K562 (cell line): Measurements from ENCODE around the gene DAZAP1. TPM values are rescaled to one million over a fixed set of nuclear protein-coding genes. Genes with fewer than 3 reads are reported as not detected.
A peak's percentile ranks its signal among the peaks of the same experiment; 100 is the strongest.

Source experiments
- ADNP ChIP-seq: fragments of 200-800 bp; sonication (Bioruptor generic); IDR thresholded peaks from 2 replicates; pipeline ENCODE4 v1.6.1; 2016; ENCODE audit warnings: missing genetic modification characterization, missing compliant biosample characterization
- BHLHE40 ChIP-seq: IDR thresholded peaks from 2 replicates; pipeline ENCODE4 v1.6.1; 2011; ENCODE audit warnings: low read length, improper control_type of control experiment
- CEBPB ChIP-seq: fragments of 450-650 bp; IDR thresholded peaks from 2 replicates; pipeline ENCODE4 v1.6.1; 2016; ENCODE audit warnings: missing genetic modification characterization, missing compliant biosample characterization
- CHCHD3 ChIP-seq: fragments of 250-450 bp; sonication (Bioruptor Pico); IDR thresholded peaks from 2 replicates; pipeline ENCODE4 v2.1.2; 2022; ENCODE audit warnings: mild to moderate bottlenecking
- COPS2 ChIP-seq: fragments of 450-650 bp; conservative IDR thresholded peaks from 2 replicates; pipeline ENCODE4 v1.6.1; 2016; ENCODE audit warnings: mild to moderate bottlenecking, moderate library complexity
- ERF ChIP-seq: fragments of 450-650 bp; formaldehyde crosslinking; IDR thresholded peaks from 2 replicates; pipeline ENCODE4 v1.4.0; 2020; ENCODE audit warnings: mild to moderate bottlenecking, mixed read lengths
- HMG20A ChIP-seq: fragments of 450-650 bp; formaldehyde crosslinking; conservative IDR thresholded peaks from 2 replicates; pipeline ENCODE4 v1.4.0; 2020; ENCODE audit warnings: mild to moderate bottlenecking, mixed read lengths
- ILK ChIP-seq: fragments of 450-650 bp; IDR thresholded peaks from 2 replicates; pipeline ENCODE4 v1.6.1; 2016; ENCODE audit warnings: missing genetic modification characterization, low read depth, mild to moderate bottlenecking, missing compliant biosample characterization, moderate library complexity, borderline replicate concordance
- JUN ChIP-seq, 2 experiments: sonication (generic) in 1 of 2; formaldehyde crosslinking in 1 of 2; IDR thresholded peaks; 2 replicates each; pipeline versions ENCODE4 v1.6.1 to v1.8.0; 2012 to 2022; ENCODE audit warnings: borderline replicate concordance in 2 of 2, mild to moderate bottlenecking in 2 of 2, improper control_type of control experiment in 1 of 2, low read depth in 1 of 2, low read length in 1 of 2, missing genetic modification reagents in 1 of 2
- KAT7 ChIP-seq: sonication (generic); formaldehyde crosslinking; IDR thresholded peaks from 2 replicates; pipeline ENCODE4 v1.8.0; 2022; ENCODE audit warnings: missing genetic modification reagents, mild to moderate bottlenecking, borderline replicate concordance
- MTA3 ChIP-seq: fragments of 450-650 bp; formaldehyde crosslinking; IDR thresholded peaks from 2 replicates; pipeline ENCODE4 v1.6.1; 2017; ENCODE audit warnings: mild to moderate bottlenecking, borderline replicate concordance
- NELFE ChIP-seq: IDR thresholded peaks from 2 replicates; pipeline ENCODE4 v1.6.1; 2011; ENCODE audit warnings: mild to moderate bottlenecking; ENCODE audit not compliant: insufficient read depth, insufficient read length
- NFE2L1 ChIP-seq: fragments of 450-650 bp; IDR thresholded peaks from 2 replicates; pipeline ENCODE4 v1.6.1; 2016; ENCODE audit warnings: missing genetic modification characterization, low read depth, mild to moderate bottlenecking, missing compliant biosample characterization, moderate library complexity, borderline replicate concordance
- NR2C1 ChIP-seq, 2 experiments: fragments of 450-650 bp; IDR thresholded peaks; 2 replicates each; pipeline ENCODE4 v1.6.1; 2017; ENCODE audit warnings: mild to moderate bottlenecking in 2 of 2, antibody characterized with exemption in 1 of 2, inconsistent platforms in 1 of 2, missing compliant biosample characterization in 1 of 2, missing genetic modification characterization in 1 of 2
- PCBP1 ChIP-seq: fragments of 200-400 bp; formaldehyde crosslinking; IDR thresholded peaks from 2 replicates; pipeline ENCODE4 v1.6.1; 2018; ENCODE audit warnings: mild to moderate bottlenecking, low read depth, low read length; ENCODE audit not compliant: poor library complexity, severe bottlenecking
- PHF21A ChIP-seq: fragments of 450-650 bp; IDR thresholded peaks from 2 replicates; pipeline ENCODE4 v1.6.1; 2017; ENCODE audit warnings: low read depth, borderline replicate concordance
- SAFB ChIP-seq: fragments of 200-400 bp; formaldehyde crosslinking; IDR thresholded peaks from 2 replicates; pipeline ENCODE4 v1.6.1; 2017; ENCODE audit warnings: low read depth, low read length, borderline replicate concordance
- ZNF282 ChIP-seq: sonication (generic); formaldehyde crosslinking; IDR thresholded peaks from 2 replicates; pipeline ENCODE4 v1.8.1; 2023; ENCODE audit warnings: missing genetic modification reagents
- ZNF586 ChIP-seq: fragments of 450-650 bp; formaldehyde crosslinking; conservative IDR thresholded peaks from 2 replicates; pipeline ENCODE4 v1.4.0; 2020; ENCODE audit warnings: mild to moderate bottlenecking, moderate library complexity
- polyA plus RNA-seq, 8 experiments: library from polyadenylated mRNA; depleted of rRNA in 4 of 8; stranded (reverse) in 5 of 8; unstranded in 3 of 8; fragments of >200 nt; fragmentation: Nextera tagmentation in 2 of 8; fragmentation: Illumina TruSeq in 1 of 8; extraction: Ambion mirVana in 2 of 8; extraction: Trizol in 1 of 8; gene quantifications; 2 replicates each; pipeline versions ENCODE4 v1.2.1 to v1.2.3, GENCODE V29; 2011 to 2014; ENCODE audit warnings: inconsistent platforms in 1 of 8, missing spikeins in 1 of 8
- total RNA-seq, 7 experiments: library from RNA; depleted of rRNA in 6 of 7; stranded (reverse); fragments of >200 nt in 6 of 7; fragmentation: Illumina TruSeq in 2 of 7; extraction: Trizol in 2 of 7; gene quantifications; 2 replicates each; pipeline versions ENCODE4 v1.2.1 to v1.2.3, GENCODE V29; 2011 to 2021; ENCODE audit warnings: low replicate concordance in 1 of 7
- TF ChIP-seq, protein P1 (sequence below): sonication (generic); formaldehyde crosslinking; IDR thresholded peaks from 2 replicates; pipeline ENCODE4 v1.8.0; 2023; ENCODE audit warnings: mild to moderate bottlenecking, missing genetic modification reagents
- TF ChIP-seq, protein P2 (sequence below): fragments of 450-650 bp; IDR thresholded peaks from 2 replicates; pipeline ENCODE4 v1.6.1; 2016; ENCODE audit warnings: missing biosample characterization, missing genetic modification characterization
- TF ChIP-seq, protein P3 (sequence below): sonication (generic); formaldehyde crosslinking; IDR thresholded peaks from 2 replicates; pipeline ENCODE4 v1.8.1; 2023; ENCODE audit warnings: mild to moderate bottlenecking, missing genetic modification reagents

The DAZAP1 gene
- total and polyA plus RNA-seq, 9 of the 15 experiments (the other 6 are each of a cell fraction or from before 2014, with no cell fraction given): 10.8 to 289 (median 142) TPM

GRCh38 chr19:1445185-1445931, 38.0 kb downstream of the DAZAP1 start (continued):
- TF ChIP-seq, protein P1, sequence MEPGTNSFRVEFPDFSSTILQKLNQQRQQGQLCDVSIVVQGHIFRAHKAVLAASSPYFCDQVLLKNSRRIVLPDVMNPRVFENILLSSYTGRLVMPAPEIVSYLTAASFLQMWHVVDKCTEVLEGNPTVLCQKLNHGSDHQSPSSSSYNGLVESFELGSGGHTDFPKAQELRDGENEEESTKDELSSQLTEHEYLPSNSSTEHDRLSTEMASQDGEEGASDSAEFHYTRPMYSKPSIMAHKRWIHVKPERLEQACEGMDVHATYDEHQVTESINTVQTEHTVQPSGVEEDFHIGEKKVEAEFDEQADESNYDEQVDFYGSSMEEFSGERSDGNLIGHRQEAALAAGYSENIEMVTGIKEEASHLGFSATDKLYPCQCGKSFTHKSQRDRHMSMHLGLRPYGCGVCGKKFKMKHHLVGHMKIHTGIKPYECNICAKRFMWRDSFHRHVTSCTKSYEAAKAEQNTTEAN (CRISPR knock-in tag): no peak
- TF ChIP-seq ILK (tag) (no peak), ERF (no peak), PCBP1 (peak; percentile 70), ADNP (tag) (peak; percentile 69; the same call in 1 of the 2 replicates), MTA3 (peak; percentile 56; the same call in 1 of the 2 replicates), SAFB (peak; percentile 87), CHCHD3 (no peak), NR2C1 (IDR thresholded peaks at IDR 0.05) (no peak), NR2C1 (tag; IDR thresholded peaks at IDR 0.05) (no peak), BHLHE40 (0 out of 2 replicates have a peak, but pooled peaks have one; percentile 15), NELFE (no peak), ZNF282 (CRISPR knock-in tag) (no peak), PHF21A (no peak), JUN (IDR thresholded peaks at IDR 0.05; ENCODE audit: borderline replicate concordance, low read depth, low read length) (no peak), JUN (CRISPR knock-in tag; IDR thresholded peaks at IDR 0.05; ENCODE audit: borderline replicate concordance) (no peak), COPS2 (no peak), ZNF586 (no peak), NFE2L1 (tag) (no peak), CEBPB (no peak), HMG20A (no peak), KAT7 (CRISPR knock-in tag) (peak; percentile 84; the same call in 1 of the 2 replicates)
- TF ChIP-seq, protein P2, sequence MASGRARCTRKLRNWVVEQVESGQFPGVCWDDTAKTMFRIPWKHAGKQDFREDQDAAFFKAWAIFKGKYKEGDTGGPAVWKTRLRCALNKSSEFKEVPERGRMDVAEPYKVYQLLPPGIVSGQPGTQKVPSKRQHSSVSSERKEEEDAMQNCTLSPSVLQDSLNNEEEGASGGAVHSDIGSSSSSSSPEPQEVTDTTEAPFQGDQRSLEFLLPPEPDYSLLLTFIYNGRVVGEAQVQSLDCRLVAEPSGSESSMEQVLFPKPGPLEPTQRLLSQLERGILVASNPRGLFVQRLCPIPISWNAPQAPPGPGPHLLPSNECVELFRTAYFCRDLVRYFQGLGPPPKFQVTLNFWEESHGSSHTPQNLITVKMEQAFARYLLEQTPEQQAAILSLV (tag): no peak
- TF ChIP-seq, protein P3, sequence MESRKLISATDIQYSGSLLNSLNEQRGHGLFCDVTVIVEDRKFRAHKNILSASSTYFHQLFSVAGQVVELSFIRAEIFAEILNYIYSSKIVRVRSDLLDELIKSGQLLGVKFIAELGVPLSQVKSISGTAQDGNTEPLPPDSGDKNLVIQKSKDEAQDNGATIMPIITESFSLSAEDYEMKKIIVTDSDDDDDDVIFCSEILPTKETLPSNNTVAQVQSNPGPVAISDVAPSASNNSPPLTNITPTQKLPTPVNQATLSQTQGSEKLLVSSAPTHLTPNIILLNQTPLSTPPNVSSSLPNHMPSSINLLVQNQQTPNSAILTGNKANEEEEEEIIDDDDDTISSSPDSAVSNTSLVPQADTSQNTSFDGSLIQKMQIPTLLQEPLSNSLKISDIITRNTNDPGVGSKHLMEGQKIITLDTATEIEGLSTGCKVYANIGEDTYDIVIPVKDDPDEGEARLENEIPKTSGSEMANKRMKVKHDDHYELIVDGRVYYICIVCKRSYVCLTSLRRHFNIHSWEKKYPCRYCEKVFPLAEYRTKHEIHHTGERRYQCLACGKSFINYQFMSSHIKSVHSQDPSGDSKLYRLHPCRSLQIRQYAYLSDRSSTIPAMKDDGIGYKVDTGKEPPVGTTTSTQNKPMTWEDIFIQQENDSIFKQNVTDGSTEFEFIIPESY (CRISPR knock-in tag): 0 out of 2 replicates have a peak, but pooled peaks have one; percentile 37
